A549 (cell line): ENCODE data around the gene DGKD. TPM values are rescaled to one million over a fixed set of nuclear protein-coding genes. Genes with fewer than 3 reads are reported as not detected.

Experiments
- BCL3 ChIP-seq: fragments of >200 bp; sonication (Bioruptor Twin); formaldehyde crosslinking; IDR thresholded peaks from 3 replicates; pipeline ENCODE4 v1.6.1; 2016
- CBX8 ChIP-seq: fragments of 200-600 bp; sonication (generic); IDR thresholded peaks from 2 replicates; pipeline ENCODE4 v1.6.1; 2016
- CEBPB ChIP-seq, 2 experiments: fragments of >200 bp in 1 of 2; sonication (Bioruptor Twin) in 1 of 2; formaldehyde crosslinking in 1 of 2; IDR thresholded peaks; 2 replicates each; pipeline ENCODE4 v1.6.1; 2012 to 2016
- ELK1 ChIP-seq: fragments of 150-350 bp; IDR thresholded peaks from 2 replicates; pipeline ENCODE4 v1.6.1; 2014; ENCODE audit warnings: low read depth, mild to moderate bottlenecking, low read length
- GATA3 ChIP-seq: IDR thresholded peaks from 2 replicates; pipeline ENCODE4 v1.6.1; 2012; ENCODE audit warnings: borderline replicate concordance
- HDAC2 ChIP-seq: fragments of 200-600 bp; sonication (generic); IDR thresholded peaks from 2 replicates; pipeline ENCODE4 v1.6.1; 2016
- HES2 ChIP-seq: fragments of >200 bp; sonication (Bioruptor Twin); formaldehyde crosslinking; IDR thresholded peaks from 2 replicates; pipeline ENCODE4 v1.6.1; 2016
- HOXB13 ChIP-seq: fragments of 250-450 bp; sonication (Bioruptor Pico); IDR thresholded peaks from 2 replicates; pipeline ENCODE4 v1.5.0; 2020; ENCODE audit warnings: low read depth, mild to moderate bottlenecking, moderate library complexity
- JUNB ChIP-seq: fragments of >200 bp; sonication (Bioruptor Twin); formaldehyde crosslinking; IDR thresholded peaks from 2 replicates; pipeline ENCODE4 v1.6.1; 2016
- MYC ChIP-seq: IDR thresholded peaks from 2 replicates; pipeline ENCODE4 v1.6.1; 2012; ENCODE audit warnings: mild to moderate bottlenecking, inconsistent platforms, low read length, improper control_type of control experiment, borderline replicate concordance
- PHF8 ChIP-seq: fragments of 200-600 bp; sonication (generic); IDR thresholded peaks from 2 replicates; pipeline ENCODE4 v1.6.1; 2016; ENCODE audit warnings: low read depth, mild to moderate bottlenecking, antibody characterized with exemption, moderate library complexity, borderline replicate concordance
- POLR2AphosphoS2 ChIP-seq: conservative IDR thresholded peaks from 2 replicates; pipeline ENCODE4 v1.6.1; 2012; ENCODE audit warnings: low read length, improper control_type of control experiment, inconsistent platforms
- RAD21 ChIP-seq, 2 experiments: fragments of >200 bp in 1 of 2; sonication (Bioruptor Twin) in 1 of 2; formaldehyde crosslinking in 1 of 2; IDR thresholded peaks in 1 of 2; conservative IDR thresholded peaks in 1 of 2; 2 replicates in 1 of 2; 3 replicates in 1 of 2; pipeline ENCODE4 v1.6.1; 2012 to 2018; ENCODE audit warnings: inconsistent platforms in 1 of 2
- ZC3H11A ChIP-seq: fragments of 450-650 bp; IDR thresholded peaks from 2 replicates; pipeline ENCODE4 v1.6.1; 2014; ENCODE audit warnings: antibody characterized with exemption, mild to moderate bottlenecking
- ZFP36 ChIP-seq: fragments of 450-650 bp; IDR thresholded peaks from 2 replicates; pipeline ENCODE4 v1.6.1; 2014; ENCODE audit warnings: borderline replicate concordance; ENCODE audit not compliant: partially characterized antibody
- ZNF302 ChIP-seq: fragments of 250-450 bp; sonication (Bioruptor Pico); IDR thresholded peaks from 2 replicates; pipeline ENCODE4 v1.9.0; 2021; ENCODE audit warnings: inconsistent platforms, mild to moderate bottlenecking, moderate library complexity
- polyA plus RNA-seq, 4 experiments: library from polyadenylated mRNA; depleted of rRNA in 3 of 4; stranded (reverse); fragments of >200 nt; fragmentation: RNase III in 1 of 4; extraction: RNeasy Plus Mini Kit Qiagen cat#74134 plus additional on column Dnase treatment in 1 of 4; gene quantifications; 2 replicates in 3 of 4; 3 replicates in 1 of 4; pipeline ENCODE4 v1.2.3, GENCODE V29; 2011 to 2017
- TF ChIP-seq, protein P1 (sequence below): IDR thresholded peaks from 2 replicates; pipeline ENCODE4 v1.6.1; 2012
- TF ChIP-seq, protein P2 (sequence below): fragments of 250-450 bp; sonication (Bioruptor Pico); IDR thresholded peaks from 2 replicates; pipeline ENCODE4 v1.5.0; 2020; ENCODE audit warnings: low read depth, mild to moderate bottlenecking, moderate library complexity
- TF ChIP-seq, protein P3 (sequence below): fragments of 200-600 bp; sonication (generic); IDR thresholded peaks from 2 replicates; pipeline ENCODE4 v1.6.1; 2016; ENCODE audit warnings: antibody characterized with exemption, mild to moderate bottlenecking, moderate library complexity

The DGKD gene
- polyA plus RNA-seq, 2 of the 4 experiments (the other 2 are of a cell fraction) = 68.8 to 99.6 TPM

GRCh38 chr2:233413559-233414272, 59.4 kb downstream of the DGKD start (continued):
- no peak for TF ChIP-seq HES2
- TF ChIP-seq JUNB = peak; percentile 95
- TF ChIP-seq RAD21 (conservative IDR thresholded peaks at IDR 0.05 in 1 of 2, IDR thresholded peaks at IDR 0.05 in 1 of 2) = no peak
- TF ChIP-seq CBX8 = no peak
- TF ChIP-seq, protein P1, sequence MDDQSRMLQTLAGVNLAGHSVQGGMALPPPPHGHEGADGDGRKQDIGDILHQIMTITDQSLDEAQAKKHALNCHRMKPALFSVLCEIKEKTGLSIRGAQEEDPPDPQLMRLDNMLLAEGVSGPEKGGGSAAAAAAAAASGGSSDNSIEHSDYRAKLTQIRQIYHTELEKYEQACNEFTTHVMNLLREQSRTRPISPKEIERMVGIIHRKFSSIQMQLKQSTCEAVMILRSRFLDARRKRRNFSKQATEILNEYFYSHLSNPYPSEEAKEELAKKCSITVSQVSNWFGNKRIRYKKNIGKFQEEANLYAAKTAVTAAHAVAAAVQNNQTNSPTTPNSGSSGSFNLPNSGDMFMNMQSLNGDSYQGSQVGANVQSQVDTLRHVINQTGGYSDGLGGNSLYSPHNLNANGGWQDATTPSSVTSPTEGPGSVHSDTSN = peak; percentile 54
- no peak for TF ChIP-seq MYC
- no peak for TF ChIP-seq PHF8
- TF ChIP-seq HDAC2 = no peak
- peak; percentile 16 to 75; a peak in 3 of 4 replicates for TF ChIP-seq CEBPB (IDR thresholded peaks at IDR 0.05)
- TF ChIP-seq, protein P2, sequence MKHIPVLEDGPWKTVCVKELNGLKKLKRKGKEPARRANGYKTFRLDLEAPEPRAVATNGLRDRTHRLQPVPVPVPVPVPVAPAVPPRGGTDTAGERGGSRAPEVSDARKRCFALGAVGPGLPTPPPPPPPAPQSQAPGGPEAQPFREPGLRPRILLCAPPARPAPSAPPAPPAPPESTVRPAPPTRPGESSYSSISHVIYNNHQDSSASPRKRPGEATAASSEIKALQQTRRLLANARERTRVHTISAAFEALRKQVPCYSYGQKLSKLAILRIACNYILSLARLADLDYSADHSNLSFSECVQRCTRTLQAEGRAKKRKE (CRISPR knock-in tag) = peak; percentile 71; the same call in 1 of the 2 replicates
- TF ChIP-seq POLR2AphosphoS2 = no peak
- TF ChIP-seq ELK1 = no peak
- no peak for TF ChIP-seq ZNF302 (CRISPR knock-in tag)
- TF ChIP-seq, protein P3, sequence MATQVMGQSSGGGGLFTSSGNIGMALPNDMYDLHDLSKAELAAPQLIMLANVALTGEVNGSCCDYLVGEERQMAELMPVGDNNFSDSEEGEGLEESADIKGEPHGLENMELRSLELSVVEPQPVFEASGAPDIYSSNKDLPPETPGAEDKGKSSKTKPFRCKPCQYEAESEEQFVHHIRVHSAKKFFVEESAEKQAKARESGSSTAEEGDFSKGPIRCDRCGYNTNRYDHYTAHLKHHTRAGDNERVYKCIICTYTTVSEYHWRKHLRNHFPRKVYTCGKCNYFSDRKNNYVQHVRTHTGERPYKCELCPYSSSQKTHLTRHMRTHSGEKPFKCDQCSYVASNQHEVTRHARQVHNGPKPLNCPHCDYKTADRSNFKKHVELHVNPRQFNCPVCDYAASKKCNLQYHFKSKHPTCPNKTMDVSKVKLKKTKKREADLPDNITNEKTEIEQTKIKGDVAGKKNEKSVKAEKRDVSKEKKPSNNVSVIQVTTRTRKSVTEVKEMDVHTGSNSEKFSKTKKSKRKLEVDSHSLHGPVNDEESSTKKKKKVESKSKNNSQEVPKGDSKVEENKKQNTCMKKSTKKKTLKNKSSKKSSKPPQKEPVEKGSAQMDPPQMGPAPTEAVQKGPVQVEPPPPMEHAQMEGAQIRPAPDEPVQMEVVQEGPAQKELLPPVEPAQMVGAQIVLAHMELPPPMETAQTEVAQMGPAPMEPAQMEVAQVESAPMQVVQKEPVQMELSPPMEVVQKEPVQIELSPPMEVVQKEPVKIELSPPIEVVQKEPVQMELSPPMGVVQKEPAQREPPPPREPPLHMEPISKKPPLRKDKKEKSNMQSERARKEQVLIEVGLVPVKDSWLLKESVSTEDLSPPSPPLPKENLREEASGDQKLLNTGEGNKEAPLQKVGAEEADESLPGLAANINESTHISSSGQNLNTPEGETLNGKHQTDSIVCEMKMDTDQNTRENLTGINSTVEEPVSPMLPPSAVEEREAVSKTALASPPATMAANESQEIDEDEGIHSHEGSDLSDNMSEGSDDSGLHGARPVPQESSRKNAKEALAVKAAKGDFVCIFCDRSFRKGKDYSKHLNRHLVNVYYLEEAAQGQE = no peak
- no peak for TF ChIP-seq ZC3H11A
- TF ChIP-seq BCL3 = no peak
- peak; percentile 95 for TF ChIP-seq GATA3
- TF ChIP-seq ZFP36 = no peak
- TF ChIP-seq HOXB13 (CRISPR knock-in tag) = peak; percentile 58; the same call in 1 of the 2 replicates
